Esophagus muscularis mucosa (tissue), 4 donors: ENCODE measurements around the gene ZNF451.
"Not testable (repeated sequence)": the region's sequence is repeated elsewhere in the genome, so short reads cannot be mapped to it uniquely, and the experiment has no call there.

Experiments
- CTCF ChIP-seq, 3 experiments: fragments of 200-600 bp in 2 of 3; fragments of 450-650 bp in 1 of 3; sonication (generic) in 2 of 3; IDR thresholded peaks; one replicate each; pipeline ENCODE4 v1.5.1; 2017 to 2019; ENCODE audit warnings: antibody characterized with exemption in 3 of 3, mild to moderate bottlenecking in 2 of 3, moderate library complexity in 1 of 3
- EP300 ChIP-seq: sonication (generic); formaldehyde crosslinking; IDR thresholded peaks from one replicate; pipeline ENCODE4 v1.6.1; 2017; ENCODE audit warnings: antibody characterized with exemption
- POLR2A ChIP-seq: fragments of 450-650 bp; IDR thresholded peaks from one replicate; pipeline ENCODE4 v1.6.1; 2017; ENCODE audit warnings: antibody characterized with exemption, moderate library complexity, mild to moderate bottlenecking, low read depth
- POLR2AphosphoS5 ChIP-seq, 2 donors: sonication (generic); formaldehyde crosslinking; IDR thresholded peaks; one replicate each; pipeline ENCODE4 v1.6.1; 2017; ENCODE audit warnings: antibody characterized with exemption in 2 of 2

- TF ChIP-seq CTCF (IDR thresholded peaks at IDR 0.05); POLR2A; POLR2AphosphoS5 (IDR thresholded peaks at IDR 0.05); EP300: not testable (repeated sequence)
Measured at GRCh38 chr6:57047859-57048258, 42.1 kb upstream of the ZNF451 start.
